ENCODE data around the gene NBDY.
"Not testable (repeated sequence)": the region's sequence is repeated elsewhere in the genome, so short reads cannot be mapped to it uniquely, and the experiment has no call there.

NBDY gene, protein sequence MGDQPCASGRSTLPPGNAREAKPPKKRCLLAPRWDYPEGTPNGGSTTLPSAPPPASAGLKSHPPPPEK

DNA sequence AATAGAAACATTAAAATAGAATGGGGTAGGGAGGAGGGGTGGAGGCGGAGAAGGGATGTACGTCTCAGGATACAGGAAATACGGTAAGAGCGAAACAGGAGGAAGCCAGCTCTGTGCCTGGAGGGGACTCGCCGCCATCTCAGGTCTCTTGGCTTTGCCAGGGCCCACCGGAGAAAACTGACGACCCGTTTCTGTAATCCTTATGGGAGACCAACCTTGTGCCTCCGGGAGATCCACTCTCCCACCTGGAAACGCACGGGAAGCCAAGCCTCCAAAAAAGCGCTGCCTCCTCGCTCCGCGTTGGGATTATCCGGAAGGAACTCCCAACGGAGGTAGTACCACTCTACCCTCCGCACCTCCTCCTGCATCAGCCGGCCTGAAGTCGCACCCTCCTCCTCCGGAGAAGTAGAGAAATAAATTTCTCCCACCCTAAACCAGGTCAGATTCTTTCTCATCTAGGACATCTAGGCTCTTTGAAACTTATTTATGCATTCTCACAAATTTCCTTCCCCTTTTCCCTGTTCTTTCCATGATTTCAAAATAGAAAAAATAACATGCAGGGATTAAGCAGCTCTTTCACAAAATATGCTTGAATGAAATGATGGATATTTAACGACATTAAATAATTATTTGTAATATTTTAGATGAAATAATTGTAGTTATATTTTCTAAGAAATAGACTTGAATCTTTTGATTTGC, at the start of gene NBDY:
TSS of gene NBDY (plus strand) at position 92 of the 699 bp plus-strand sequence. CDS start at position 203, 111 bp downstream.
- no peak for DNase-seq (ENCODE audit: low read depth in 2 of 2)

DNA sequence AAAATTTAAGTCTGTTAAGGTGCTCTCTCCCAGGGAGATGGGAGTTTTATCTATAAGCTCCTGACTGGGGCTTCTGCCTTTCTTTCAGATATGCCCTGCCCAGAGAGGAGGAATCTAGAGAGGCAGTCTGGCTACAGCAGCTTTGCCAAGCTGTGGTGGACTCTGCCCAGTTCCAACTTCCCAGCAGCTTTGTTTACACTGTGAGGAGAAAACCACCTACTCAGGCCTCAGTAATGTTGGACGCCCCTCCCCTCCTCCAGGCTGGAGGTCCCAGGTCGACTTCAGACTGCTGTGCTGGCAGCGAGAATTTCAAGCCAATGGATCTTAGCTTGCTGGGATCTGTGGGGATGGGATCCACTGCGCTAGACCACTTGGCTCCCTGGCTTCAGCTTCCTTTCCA, 24.5 kb upstream of the NBDY start:
- DNase-seq (ENCODE audit: low read depth in 2 of 2) = not testable (repeated sequence)

DNA sequence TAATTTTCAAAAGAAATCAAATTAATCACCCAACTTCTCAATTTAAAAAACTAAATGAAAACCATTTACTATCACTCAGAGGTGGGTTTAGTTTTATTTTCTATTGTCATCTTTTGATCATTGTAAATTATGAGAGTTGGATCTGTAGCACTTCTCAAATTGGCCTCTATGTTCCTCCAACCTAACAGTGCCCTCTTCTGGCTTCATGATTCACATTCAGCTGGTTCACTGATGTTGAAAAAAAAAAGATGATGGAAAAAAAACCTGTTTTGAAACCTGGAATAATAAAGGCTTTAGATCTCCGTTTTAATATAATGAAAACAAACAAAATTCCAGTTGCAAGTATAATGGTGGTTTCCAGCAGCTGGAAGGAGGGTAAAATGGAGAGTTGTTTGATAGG, 2.4 kb upstream of the NBDY start:
- DNase-seq (ENCODE audit: low read depth in 2 of 2) = no peak

DNA sequence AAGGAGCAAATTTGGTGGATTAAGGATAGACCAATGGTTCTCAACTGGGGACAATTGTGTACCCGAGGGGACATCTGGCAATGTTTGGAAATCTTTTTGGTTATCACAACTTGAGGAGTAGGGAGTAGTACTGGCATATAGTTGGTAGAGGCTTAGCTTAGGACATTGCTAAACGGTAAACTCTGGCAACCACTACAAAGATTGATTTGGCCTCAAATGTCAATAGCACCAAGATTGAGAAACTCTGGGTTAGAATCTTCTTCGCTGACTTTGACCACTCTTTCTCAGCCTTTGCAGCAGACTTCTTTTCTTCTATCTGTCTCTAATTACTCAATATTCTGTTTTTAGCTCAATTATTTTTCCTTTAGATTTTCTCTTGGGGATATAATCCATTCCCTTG, 1.5 kb upstream of the NBDY start:
- no peak for DNase-seq (ENCODE audit: low read depth in 2 of 2)

DNA sequence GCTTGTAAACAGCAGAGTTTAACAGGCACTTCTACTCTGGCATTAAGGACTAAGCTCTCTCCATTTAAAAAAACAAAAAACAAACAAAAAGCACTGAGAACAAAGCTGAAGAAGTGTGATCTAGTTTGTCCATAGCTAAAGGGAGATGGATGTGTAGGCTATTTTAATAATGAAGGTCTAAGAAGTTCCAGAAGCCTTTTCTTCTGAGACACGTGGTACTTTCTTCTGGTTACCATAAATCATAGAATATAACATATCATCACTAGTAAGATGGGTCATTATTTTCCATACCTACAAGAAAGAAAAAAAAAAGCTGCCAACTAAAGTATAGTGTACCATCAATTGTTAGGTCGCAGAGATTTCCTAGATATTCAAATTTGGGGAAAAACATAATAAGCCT, 722 bp upstream of the NBDY start:
- DNase-seq (ENCODE audit: low read depth in 2 of 2) = no peak

DNA sequence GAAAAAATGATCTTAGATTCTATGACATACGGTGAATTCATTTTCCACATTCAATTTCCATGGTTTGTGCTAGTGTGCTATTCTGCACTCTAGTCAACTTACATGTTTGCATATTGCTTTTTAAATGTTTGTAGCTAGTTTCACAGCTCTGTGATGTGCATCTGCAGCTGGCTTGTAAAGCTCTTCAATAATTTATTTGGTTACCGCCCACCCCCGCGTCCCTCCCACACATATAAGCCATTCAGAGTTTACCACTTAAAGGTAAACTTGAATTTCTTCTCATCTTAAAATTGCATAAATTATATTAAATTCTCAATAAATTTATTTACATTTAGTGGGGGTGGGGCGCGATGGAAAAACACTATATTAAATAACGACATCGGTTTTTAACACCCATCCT, 291 bp upstream of the NBDY start:
- no peak for DNase-seq (ENCODE audit: low read depth in 2 of 2)

DNA sequence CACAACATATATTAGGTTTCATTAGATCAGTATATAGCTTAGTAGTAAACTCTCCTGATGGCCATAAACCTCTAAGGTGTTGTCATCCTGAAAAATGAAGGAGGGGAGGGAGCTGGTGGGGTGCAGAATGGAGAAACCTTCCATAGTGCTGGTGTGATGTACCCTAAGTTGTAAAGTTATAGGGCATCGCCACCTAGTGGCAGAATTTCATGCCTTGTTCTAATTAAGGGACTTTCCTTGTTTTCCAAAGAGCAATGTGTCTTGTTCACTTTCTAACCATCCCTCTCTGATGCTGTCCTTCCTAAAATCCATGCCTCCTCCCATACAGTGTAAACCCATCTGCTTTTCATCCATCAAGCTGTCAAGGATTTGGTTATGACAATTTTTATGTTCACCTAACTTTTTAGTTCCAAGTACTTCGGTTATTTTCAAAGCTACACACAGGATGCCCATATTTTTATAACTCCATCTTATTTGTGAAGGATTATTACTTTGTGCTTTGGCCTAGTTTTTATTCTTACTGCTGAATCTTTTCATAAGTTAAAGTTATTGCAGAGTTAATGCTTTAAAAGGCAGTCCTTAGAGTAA, 4.5 kb downstream of the NBDY start:
- peak in 1 of 2 donors; percentile 20 for DNase-seq (ENCODE audit: low read depth in 2 of 2)

DNA sequence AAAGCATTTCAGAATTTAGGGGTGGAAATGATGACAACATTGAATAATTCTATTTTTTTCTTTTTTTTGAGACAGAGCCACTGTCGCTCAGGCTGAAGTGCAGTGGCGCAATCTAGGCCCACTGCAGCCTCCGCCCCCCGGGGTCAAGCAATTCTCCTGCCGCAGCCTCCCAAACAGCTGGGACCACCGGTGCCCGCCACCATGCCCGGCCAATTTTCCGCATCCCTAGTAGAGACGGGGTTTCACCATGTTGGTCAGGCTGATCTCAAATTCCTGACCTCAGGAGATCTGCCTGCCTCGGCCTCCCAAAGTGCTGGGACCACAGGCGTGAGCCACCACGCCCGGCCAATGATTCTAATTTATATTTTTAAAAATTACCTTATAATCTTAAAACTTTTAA, 7.2 kb downstream of the NBDY start:
- no peak for DNase-seq (ENCODE audit: low read depth in 2 of 2)

DNA sequence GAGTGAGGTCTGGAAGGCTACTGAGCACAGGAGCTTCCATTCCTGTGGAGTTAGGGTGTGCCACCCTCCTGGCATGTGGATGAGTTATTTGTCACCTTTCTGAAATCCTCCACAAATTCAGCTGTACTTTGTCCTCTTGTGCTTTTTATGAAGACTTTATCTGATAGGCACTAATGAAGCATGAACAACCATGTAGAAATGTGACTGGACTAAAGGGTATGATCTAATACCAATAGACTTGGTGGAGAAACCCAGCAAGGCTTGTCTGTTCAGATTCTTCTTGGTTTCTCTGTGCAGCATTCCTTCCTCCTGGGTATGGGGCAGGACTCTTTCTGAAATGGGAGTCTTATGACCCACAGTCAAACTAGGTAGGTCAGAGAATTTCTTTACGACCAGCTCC, 9.6 kb downstream of the NBDY start:
- DNase-seq (ENCODE audit: low read depth in 2 of 2) = no peak

DNA sequence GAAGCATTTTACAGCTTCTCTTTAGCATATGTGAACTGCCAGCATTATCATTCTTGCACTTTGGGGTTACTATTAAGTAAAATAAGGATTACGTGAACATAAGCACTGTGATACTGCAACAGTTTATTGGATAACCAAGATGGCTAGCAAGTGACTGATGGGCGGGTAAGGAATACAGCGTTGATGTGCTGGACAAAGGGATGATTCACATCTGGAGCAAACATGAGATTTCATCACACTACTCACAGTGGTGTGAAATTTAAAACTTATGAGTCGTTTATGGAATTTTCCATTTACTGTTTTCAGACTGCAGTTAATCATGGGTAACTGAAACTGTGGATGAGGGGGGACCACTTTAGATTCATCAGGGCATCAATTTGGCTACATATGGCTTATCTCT, 16.0 kb downstream of the NBDY start:
- DNase-seq (ENCODE audit: low read depth in 2 of 2) = no peak

DNA sequence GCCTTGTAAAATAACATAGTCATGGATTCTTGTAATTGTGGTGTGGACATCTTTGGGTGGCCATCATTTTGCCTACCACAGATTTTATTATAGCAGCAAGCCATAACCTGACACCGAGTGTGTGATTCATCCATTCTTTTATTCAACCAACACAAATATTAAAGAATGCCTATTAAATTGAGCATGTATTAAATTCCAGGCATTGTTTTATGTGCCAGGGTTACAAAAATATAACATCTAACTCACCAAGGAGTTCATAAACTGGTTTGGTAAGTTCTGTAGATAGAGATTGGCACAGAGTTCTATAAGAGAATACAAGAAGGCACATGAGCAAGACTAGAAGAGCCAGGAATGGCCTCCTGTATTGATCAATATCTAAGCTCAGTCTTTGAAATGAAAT, 18.0 kb downstream of the NBDY start:
- DNase-seq (ENCODE audit: low read depth in 2 of 2) = no peak

DNA sequence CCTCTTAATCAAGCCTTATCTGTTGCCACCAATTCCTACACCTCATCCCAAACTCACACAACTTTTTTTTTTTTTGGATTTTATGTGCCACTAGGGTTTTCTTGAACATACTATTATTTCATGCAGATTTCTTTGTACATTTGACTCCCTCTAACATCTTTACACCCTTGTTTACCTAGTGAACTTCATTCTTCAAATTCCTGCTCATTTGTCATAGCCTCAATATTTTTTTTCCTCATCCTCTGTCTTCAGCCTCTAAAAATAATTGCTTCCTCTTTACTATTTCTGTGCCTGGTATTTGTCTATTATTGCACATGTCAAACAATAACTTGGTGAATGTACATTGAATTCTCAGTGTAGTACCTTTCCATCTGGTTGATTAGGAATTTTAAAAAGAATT, 22.0 kb downstream of the NBDY start:
- no peak for DNase-seq (ENCODE audit: low read depth in 2 of 2)

DNA sequence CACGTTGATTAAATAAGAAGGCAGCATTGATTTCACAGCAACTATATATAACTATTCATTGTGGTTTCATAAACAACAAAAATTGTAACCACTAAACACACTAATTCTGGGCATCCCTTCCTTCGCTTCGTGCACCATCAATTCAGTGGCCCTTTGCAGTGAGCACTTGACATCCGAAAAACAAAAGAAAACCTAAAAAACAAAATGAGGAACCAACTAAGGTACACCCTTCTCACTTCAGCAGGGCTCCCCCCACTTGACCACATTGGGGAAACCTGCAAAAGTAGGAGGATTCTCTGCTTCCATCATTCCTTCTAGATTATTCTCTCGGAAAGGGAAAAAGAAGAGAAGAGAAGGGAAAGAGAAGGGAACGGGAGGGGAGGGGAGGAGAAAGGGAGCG, 28.3 kb downstream of the NBDY start:
- DNase-seq (ENCODE audit: low read depth in 2 of 2) = no peak

DNA sequence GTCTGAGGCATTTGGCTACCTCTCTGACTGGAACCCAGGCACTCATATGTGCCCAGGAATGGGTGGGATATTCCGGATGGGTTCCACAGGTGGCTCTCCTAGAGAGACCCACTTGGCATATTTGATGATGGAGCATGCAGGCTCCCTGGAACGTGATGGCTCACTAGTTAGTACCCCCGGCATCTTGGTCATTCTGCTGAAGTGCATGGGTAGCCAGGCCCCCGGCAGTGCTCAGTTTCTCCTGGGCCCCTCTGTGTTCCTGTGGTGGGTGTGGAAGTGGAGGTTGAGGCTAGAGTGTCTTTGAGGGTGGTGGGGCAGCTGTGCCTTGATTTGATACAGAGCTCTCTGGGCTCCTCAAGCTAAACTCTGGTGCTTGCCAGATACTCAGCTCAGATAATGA, 29.4 kb downstream of the NBDY start:
- DNase-seq (ENCODE audit: low read depth in 2 of 2) = no peak

DNA sequence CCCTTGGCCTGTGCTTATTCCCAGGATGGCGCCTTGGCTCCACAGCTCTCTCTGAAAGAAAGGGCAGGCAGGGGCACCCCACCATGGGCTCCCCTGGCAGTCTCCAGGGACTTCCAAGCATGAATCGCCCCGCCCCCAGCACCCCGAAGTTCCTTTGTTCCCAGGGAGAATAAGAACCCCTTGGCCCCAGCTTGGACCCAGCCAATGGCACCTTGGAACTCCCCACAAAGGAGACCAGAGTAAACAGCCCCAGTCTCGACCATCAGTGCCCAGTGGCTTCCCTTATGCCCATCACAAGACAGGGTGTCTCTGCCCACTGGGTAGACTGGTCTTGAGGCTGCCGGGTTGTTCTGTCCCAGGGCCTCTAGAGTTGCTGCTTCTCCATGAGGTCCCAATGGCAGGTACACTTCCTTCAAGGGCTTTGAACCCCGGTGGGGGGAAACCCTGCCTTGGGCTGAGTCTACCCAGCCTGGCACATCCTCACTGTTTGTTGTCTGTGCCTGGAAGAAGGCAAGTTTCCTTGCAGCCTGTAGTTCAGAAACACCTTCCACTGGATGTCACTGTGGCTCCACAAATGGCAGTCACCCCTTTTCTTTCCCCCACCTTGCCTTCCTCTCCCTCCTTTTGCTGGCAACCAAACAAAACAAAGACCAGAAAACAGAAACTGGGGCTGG, 30.8 kb downstream of the NBDY start:
- DNase-seq (ENCODE audit: low read depth in 2 of 2) = no peak

DNA sequence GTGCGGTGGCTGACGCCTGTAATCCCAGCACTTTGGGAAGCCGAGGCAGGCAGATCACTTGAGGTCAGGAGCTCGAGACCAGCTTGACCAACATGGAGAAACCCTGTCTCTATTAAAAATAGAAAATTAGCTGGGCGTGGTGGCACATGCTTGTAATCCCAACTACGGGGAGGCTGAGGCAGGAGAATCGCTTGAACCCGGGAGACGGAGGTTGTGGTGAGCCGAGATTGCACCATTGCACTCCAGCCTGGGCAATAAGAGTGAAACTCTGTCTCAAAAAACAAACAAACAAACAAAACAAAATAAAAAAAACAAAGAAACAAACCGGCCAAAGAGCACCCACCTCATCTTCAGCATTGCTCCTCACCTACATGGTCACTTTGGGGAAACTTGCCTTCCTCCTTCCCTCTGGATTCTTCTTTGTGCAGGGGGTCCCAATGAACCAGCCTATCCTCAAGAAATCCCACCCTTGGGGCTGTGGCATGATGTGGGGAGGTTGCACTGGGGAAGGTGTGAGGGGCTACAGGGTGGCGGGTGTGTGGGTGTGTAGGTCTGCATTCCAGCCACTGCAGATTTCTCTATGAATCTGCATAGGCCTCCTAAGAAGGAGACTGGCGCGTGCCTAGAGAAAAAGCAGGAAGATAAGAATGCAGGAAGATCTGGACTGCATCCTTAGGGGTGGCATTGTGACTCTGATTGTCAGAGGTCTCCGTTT, 31.5 kb downstream of the NBDY start:
- DNase-seq (ENCODE audit: low read depth in 2 of 2) = not testable (repeated sequence)

DNA sequence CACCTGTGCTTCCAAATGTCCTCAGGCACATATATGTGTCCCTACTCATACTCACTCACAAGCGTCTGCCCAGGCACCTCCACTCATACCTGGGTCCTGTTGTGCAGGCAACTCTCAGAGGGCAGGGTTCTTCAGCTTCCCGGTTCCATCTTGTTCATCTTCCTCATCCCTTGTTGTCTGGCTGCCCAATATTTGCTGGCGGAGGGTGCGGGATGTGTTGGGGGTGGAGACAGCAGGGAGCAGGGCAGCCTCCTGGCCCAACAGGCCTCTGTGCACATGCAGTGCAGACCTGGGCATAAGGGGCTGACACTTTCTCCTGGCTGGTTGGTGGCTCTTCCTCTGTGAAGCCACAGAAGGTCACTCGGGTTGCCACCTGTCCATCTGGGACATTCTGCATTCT, 32.1 kb downstream of the NBDY start:
- DNase-seq (ENCODE audit: low read depth in 2 of 2) = no peak

DNA sequence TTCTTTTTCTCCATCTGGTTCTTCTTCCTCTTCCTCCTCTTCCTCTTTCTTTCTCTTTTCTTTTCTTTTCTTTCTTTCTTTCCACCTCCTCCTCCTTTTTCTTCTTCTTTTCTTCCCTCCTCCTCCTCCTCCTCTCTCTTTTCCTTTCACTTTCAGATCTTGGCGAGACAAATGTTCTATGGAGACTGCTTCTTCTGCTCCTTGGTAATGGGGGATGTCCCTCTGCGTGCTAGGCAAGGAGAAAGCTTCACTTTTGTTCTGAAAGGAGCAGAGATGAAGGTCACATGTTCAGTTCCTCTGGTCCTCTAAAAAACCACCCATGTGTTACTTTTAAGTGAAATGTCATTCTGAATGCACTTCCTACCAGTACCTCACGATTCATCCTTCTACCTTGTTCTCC, 33.2 kb downstream of the NBDY start:
- DNase-seq (ENCODE audit: low read depth in 2 of 2) = no peak

DNA sequence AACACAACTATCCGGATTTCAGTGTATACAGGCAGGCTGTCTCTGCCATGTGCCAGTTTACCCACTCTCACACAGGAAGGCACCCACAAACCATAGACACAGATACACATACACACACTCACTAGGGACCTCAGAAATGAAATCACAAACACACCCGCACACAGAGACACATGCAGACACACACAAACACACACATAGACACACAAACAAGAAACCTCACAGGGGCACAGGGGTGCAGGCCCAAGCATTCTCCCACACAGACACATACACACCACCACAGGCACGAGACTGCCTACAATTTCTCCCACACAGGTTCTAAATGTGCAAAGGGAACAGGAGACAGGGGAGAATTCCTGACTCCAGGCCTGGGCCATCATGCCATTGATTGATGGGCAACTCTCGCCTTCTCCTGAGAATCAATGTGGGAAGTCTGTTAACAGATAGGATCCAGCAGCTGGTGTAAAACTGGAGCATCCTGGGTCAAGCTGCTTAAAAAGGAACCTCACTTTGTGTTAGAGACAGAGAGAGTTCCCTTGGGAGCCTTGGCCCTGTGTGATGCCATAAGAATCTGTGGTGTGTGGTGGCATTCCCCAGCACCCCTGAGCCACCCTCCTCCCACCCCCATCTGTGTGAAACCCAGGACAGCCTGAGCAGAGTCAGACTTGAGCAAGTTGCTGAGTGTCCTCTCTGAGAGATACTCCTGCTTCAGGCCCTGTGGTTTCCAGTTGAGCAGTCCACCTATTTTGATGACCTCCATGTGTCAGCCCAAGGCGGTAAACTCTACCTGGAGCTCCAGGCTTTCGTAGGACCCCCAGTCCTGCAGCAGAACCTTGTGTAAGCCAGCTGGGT, 33.9 kb downstream of the NBDY start:
- DNase-seq (ENCODE audit: low read depth in 2 of 2) = no peak

DNA sequence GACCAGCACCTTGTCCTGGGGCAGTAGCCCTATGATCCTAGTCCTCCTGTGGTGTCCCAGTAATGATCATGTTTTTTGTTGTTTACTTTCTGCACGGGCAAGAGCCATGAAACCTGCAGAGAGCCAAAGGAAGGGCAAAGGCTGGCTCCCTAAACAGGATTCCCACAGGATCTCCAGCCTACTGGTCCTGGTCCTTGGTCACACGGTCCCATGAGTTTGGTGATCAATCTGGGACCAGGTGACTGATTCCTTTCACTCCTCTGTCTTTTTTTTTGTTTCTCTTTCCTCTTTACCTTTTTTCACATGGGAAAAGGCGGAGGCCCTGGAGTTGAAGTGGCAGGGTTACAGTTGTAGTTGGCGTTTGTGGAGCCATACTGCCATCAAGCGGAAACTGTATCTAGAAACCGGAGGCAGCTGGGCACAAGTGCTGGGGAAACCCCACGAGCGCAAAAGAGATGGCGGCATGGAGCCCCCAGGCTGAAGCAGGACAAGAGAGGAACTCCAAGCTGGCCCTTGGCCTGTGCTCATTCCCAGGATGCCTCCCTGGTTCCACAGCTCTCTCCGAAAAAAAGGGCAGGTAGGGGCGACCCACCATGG, 34.6 kb downstream of the NBDY start:
- peak in 1 of 2 donors; percentile 52 for DNase-seq (ENCODE audit: low read depth in 2 of 2)

All from stimulated activated CD8-positive, alpha-beta memory T cell treated with anti-CD3 and anti-CD28 coated beads, Interleukin-7, amount 100 ng/mL, for 1 hour (primary cell).